G401 (cell line): ENCODE measurements around the gene PPP1R3F. TPM values are rescaled to one million over a fixed set of nuclear protein-coding genes. Genes with fewer than 3 reads are reported as not detected.
"Not testable (repeated sequence)": the region's sequence is repeated elsewhere in the genome, so short reads cannot be mapped to it uniquely, and the experiment has no call there.

Experiments used
- DNase-seq: peaks from one replicate; pipeline ENCODE4 v3.0.0-alpha.2; 2015; ENCODE audit warnings: low spot score
- in situ Hi-C: cut with HindIII; loops from 2 replicates; pipeline ENCODE4 v1.10.0; 2016; ENCODE audit warnings: low sequenced_read_pairs, mixed read lengths
- total RNA-seq: library from RNA; depleted of rRNA; stranded (reverse); fragments of >200 nt; shearing (Covaris generic); gene quantifications from 2 replicates; pipeline ENCODE4 v1.2.3, GENCODE V29; 2014; rRNA removed

PPP1R3F gene
- total RNA-seq, 1 experiment from 2014 or later: 2.0 TPM

DNA sequence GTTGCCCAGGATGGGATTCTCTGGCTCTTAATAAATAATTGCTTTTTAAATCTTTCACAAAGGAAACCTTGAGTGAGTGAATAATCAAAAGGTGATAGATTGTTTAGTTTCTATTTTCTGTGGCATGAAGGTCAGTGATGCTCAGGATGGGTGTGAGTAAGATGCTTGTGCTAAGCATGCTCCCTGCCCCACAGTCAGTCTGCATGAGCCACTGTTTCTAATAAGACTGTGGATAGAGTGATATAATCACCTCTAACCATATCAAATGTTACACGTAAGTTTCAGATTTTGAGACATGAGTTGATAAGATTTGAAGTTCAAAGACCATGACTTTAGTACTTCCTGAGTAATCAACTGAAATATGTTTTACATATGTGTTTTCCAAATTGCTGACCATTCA, 31.1 kb downstream of the PPP1R3F start:
- DNase-seq: no peak

DNA sequence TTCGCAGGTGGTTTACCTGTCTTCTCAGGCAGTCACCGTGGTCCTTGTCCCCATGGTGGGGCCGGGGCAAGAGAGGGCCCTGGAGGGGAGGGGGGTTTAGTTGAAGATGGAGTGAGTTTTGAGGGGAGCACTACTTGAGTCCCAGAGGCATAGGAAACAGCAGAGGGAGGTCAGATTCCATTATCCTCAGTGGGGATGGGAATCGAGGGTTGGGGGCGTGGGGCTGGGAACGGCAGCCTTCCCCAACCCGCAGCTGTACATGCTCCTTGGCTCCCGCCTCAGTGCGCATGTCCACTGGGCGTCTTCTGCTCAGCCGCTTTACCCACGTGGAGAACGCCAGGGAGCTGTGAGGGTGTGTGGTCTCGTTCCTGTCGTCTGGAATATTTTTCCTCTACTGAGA, 33.8 kb downstream of the PPP1R3F start, which contains the start of gene GAGE10:
Gene GAGE10, plus strand, starts transcription at position 301 of the 400 bp plus-strand sequence. CDS start 1,214 bp downstream, outside the sequence.
- DNase-seq: no peak
- in situ Hi-C loops: no loop called here

More for the DNA sequence above, 31.1 kb downstream of the PPP1R3F start:
- in situ Hi-C loops: no loop called here

DNA sequence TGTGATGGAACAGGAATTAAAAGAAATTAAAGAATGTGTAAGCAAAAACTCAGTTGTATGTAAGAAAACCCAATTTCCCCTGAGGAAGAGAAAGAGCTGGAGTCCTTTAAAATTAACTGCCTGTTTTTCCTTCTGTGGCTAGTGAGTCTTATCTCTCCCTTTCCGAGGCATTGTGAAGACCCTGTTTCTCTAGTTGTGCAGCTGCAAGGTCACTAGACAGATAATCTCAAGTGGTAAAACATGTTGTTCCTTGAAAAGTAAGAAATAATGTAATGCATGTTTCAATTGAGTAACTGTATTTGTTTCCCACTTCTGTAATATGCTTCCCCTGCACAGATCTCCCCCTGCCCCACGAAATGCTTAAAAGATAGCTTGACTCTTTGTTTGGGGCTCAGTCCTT, 38.2 kb downstream of the PPP1R3F start:
- in situ Hi-C loops: not testable (repeated sequence)

DNA sequence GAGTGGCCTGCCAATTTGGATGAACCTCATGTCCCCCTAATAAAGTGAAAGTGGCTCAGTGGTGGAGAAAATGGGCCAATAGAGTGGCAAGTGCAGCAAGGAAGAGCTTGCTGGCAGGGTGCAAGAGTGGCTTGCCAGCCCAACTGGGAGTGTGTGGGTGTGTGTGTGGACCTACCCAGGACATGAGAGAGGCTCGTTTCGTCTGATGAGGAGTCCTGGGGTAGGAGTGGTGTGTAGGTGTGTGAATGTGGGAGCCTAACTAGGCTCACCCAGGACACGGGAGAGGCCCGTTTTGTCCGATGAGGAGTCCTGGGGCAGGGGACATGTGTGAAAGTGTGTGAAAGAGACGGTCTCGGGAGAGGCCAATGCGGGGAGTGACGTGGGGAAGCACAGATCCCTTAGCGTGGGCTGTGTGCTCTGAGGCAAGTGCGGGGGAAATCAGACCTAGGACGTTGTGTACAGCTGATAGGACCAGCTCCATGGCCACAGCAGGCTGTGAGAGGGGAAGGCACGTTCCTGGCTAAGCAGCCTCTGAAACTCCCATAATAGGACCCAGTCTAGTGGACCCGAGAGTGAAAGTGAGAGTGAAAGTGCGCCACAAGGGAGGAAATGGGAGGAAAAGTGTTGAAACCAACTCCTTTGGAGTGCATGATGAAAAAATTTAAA, 39.1 kb downstream of the PPP1R3F start:
- no peak for DNase-seq

More for the DNA sequence above, 38.2 kb downstream of the PPP1R3F start:
- DNase-seq: not testable (repeated sequence)

DNA sequence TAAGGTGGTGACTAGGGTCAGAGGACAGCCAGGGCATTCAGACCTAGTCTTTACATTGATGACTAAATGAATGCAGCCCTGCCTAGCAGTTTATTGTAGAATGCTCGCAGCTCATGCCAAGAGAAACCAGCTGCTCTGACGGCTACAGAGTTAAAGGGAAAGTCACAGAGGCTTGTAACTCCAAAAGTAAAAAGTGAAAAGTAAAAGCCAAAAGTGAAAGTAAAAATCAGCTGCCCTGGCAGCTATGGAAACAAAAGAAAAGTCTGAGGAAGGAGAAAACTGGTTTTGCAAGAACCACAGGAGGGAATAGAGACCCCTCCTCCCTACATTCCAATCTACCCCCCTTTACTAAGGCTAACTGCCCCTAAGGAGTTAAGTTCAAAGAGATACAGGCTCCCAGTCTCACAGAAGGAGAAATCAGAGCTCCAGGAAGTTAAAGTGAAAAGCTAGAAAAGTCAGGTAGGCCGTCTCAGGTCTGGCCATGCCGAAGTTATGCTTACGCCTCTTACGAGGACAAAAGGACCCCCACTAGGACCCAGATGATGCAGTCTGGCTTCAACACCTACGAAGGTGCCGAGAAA, 39.9 kb downstream of the PPP1R3F start:
- in situ Hi-C loops: no loop called here
- DNase-seq: no peak

More for the DNA sequence above, 39.1 kb downstream of the PPP1R3F start:
- in situ Hi-C loops: no loop called here

DNA sequence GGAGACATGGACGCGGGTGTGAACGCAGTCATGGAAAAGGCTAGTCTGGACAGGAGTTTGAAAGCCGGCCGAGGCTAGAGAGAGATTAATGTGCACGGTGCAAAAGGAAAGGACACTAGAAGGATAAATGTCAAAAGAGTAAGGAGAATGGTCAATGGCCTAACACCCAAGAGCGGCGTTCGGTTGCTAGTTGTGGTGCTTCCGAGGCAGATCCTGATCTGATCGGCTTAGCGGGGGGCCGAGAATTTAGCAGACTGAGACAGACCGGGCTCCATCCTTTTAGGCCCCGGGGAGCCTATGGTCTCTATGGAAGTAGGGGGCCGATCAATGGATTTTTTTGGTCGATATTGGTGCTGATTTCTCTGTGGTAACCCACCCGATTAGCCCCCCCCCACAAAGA, 40.8 kb downstream of the PPP1R3F start:
- in situ Hi-C loops: no loop called here
- no peak for DNase-seq

DNA sequence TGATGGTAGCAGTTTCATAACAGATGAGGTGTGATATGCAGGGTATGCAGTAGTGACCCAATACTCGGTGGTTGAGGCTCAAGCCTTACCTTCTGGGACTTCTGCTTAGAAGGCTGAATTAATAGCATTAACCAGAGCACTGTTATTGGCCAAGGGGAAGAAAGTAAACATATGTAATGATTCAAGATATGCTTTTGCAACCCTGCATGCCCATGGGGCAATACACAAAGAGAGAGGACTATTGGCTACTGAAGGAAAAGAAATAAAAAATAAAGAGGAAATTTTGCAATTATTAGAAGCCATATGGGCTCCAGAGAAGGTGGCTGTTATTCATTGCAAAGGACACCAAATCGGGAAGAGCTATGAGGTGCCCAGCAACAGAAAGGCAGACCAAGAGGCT, 42.6 kb downstream of the PPP1R3F start:
- in situ Hi-C loops: no loop called here
- no peak for DNase-seq

DNA sequence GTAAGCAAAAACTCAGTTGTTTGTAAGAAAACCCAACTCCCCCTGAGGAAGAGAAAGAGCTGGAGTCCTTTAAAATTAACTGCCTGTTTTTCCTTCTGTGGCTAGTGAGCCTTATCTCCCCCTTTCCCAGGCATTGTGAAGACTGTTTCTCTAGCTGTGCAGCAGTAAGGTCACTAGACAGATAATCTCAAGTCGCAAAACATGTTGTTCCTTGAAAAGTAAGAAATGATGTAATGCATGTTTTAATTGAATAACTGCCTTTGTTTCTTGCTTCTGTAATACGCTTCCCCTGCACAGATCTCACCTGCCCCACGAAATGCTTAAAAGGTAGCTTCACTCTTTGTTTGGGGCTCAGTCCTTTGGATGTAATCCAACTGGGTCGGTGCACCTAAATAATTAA, 46.5 kb downstream of the PPP1R3F start:
- no peak for DNase-seq
- in situ Hi-C loops: no loop called here

DNA sequence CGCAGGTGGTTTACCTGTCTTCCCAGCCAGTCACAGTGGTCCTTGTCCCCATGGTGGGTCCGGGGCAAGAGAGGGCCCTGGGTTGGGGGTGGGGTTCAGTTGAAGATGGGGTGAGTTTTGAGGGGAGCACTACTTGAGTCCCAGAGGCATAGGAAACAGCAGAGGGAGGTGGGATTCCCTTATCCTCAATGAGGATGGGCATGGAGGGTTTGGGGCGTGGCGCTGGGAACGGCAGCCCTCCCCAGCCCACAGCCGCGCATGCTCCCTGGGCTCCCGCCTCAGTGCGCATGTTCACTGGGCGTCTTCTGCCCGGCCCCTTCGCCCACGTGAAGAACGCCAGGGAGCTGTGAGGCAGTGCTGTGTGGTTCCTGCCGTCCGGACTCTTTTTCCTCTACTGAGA, 52.1 kb downstream of the PPP1R3F start, which contains the start of gene GAGE12J:
Gene GAGE12J, plus strand, starts transcription at position 301 of the 400 bp plus-strand sequence. CDS start 1,157 bp downstream, outside the sequence.
- DNase-seq, in situ Hi-C loops: not testable (repeated sequence)

DNA sequence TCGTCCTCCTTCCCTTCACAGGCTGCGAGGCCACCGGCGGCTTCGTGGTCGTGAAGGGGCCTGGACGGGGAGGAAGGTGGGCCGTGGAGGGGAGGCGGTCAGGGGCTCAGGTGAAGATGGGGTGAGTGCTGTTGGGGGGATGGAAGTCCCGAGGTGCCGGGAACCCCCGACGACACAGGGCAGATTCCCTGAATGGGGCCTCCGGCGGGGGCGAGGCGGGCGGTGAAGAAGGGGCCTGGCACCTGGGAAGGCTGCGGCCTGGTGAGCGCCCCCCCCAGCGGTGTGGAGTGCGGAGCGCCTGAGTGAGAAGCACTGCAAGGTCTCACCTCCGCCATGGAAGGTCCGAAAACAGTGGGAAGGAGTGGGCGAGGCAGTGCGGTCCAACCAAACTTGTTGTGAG, 52.7 kb downstream of the PPP1R3F start:
- DNase-seq, in situ Hi-C loops: not testable (repeated sequence)

DNA sequence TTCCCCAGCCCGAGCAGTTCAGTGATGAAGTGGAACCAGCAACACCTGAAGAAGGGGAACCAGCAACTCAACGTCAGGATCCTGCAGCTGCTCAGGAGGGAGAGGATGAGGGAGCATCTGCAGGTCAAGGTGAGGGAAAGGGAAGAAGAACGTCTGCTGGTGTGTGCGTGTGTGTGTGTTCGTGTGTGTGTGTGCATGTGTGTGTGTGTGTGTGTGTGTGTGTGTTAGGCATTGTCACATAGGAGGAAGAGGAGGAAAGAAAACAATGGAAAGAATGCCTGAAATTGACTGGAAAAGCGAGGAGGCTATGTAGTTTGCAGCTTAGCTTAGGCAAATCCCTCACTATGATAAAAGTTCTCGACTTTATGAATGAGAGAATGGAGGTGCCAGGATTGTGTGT, 54.1 kb downstream of the PPP1R3F start:
- in situ Hi-C loops, DNase-seq: not testable (repeated sequence)

DNA sequence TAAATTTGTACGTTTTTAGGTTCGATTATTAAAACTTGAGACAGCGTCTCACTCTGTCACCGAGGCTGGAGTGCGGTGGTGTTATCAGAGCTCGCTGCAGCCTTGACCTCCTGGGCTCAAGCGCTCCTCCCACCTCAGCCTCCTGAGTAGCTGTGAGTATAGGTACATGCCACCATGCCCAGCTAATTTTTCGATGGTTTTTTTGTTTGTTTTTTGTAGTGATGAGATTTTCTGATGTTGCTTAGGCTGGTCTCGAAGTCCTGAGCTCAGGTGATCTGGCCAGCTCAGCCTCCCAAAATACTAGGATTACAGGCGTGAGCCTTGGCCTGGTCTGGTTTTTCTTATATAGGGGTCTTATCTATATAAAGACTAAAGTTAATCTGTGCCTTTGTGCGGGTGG, 60.8 kb downstream of the PPP1R3F start:
- DNase-seq, in situ Hi-C loops: not testable (repeated sequence)

DNA sequence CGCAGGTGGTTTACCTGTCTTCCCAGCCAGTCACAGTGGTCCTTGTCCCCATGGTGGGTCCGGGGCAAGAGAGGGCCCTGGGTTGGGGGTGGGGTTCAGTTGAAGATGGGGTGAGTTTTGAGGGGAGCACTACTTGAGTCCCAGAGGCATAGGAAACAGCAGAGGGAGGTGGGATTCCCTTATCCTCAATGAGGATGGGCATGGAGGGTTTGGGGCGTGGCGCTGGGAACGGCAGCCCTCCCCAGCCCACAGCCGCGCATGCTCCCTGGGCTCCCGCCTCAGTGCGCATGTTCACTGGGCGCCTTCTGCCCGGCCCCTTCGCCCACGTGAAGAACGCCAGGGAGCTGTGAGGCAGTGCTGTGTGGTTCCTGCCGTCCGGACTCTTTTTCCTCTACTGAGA, 61.7 kb downstream of the PPP1R3F start, which contains the start of gene GAGE13:
Gene GAGE13, plus strand, starts transcription at position 301 of the 400 bp plus-strand sequence. CDS start 1,156 bp downstream, outside the sequence.
- DNase-seq, in situ Hi-C loops: not testable (repeated sequence)

DNA sequence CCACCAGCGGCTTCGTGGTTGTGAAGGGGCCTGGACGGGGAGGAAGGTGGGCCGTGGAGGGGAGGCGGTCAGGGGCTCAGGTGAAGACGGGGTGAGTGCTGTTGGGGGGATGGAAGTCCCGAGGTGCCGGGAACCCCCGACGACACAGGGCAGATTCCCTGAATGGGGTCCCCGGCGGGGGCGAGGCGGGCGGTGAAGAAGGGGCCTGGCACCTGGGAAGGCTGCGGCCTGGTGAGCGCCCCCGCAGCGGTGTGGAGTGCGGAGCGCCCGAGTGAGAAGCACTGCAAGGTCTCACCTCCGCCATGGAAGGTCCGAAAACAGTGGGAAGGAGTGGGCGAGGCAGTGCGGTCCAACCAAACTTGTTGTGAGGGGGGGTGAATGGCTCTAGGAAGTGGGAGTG, 62.2 kb downstream of the PPP1R3F start:
- DNase-seq, in situ Hi-C loops: not testable (repeated sequence)

Other genes with a start within 250 kb of the PPP1R3F start
- 27.3 and 50.0 TPM in 2 replicates for gene TFE3, start 226.4 kb upstream of the PPP1R3F start, total RNA-seq
- gene CCDC120, start 210.8 kb upstream of the PPP1R3F start, total RNA-seq: 0.12 and 0.98 TPM in 2 replicates
- gene PRAF2, start 195.8 kb upstream of the PPP1R3F start, total RNA-seq: 4.6 and 10.8 TPM in 2 replicates
- 18.6 and 36.0 TPM in 2 replicates for gene WDR45, start 189.9 kb upstream of the PPP1R3F start, total RNA-seq
- gene GPKOW, start 146.1 kb upstream of the PPP1R3F start, total RNA-seq: 27.2 and 28.2 TPM in 2 replicates
- 2.7 and 14.2 TPM in 2 replicates for gene MAGIX, start 107.0 kb upstream of the PPP1R3F start, total RNA-seq
- gene PLP2, start 97.9 kb upstream of the PPP1R3F start, total RNA-seq: 26.8 and 32.4 TPM in 2 replicates
- gene PRICKLE3, start 83.4 kb upstream of the PPP1R3F start, total RNA-seq: 15.4 and 18.4 TPM in 2 replicates
- gene SYP, start 69.6 kb upstream of the PPP1R3F start, total RNA-seq: 8.7 and 13.8 TPM in 2 replicates
- gene CACNA1F, start 36.5 kb upstream of the PPP1R3F start, total RNA-seq: not detected in 2 replicates
- 24.2 and 32.0 TPM in 2 replicates for gene CCDC22, start 34.3 kb upstream of the PPP1R3F start, total RNA-seq
- gene FOXP3, start 5.1 kb upstream of the PPP1R3F start, total RNA-seq: not detected in 2 replicates
- gene GAGE10, start 33.9 kb downstream of the PPP1R3F start, total RNA-seq: not detected in 2 replicates
- not detected in 2 replicates for gene GAGE12J, start 52.2 kb downstream of the PPP1R3F start, total RNA-seq
- not detected in 2 replicates for gene GAGE13, start 61.8 kb downstream of the PPP1R3F start, total RNA-seq